Right lobe of liver (tissue), 6 donors: Measurements from ENCODE around the gene FTO. TPM values are rescaled to one million over a fixed set of nuclear protein-coding genes. Genes with fewer than 3 reads are reported as not detected.

Experiments used
- ATAC-seq, 4 donors: fragments of 200-7000 bp; cut with Tn5 transposase; one replicate each; pipeline ENCODE4 v1.9.1; 2020; ENCODE audit warnings: mild to moderate bottlenecking in 4 of 4, moderate library complexity in 4 of 4
- DNase-seq, 3 donors: peaks; one replicate each; pipeline ENCODE4 v3.0.0-alpha.2; 2020
- H3K27ac ChIP-seq, 3 donors: fragments of 200-600 bp; one replicate each; pipeline ENCODE4 v1.8.0; 2022
- H3K27me3 ChIP-seq, 2 donors: fragments of 200-600 bp; one replicate each; pipeline ENCODE4 v1.8.0; 2022
- H3K36me3 ChIP-seq, 4 donors: fragments of 200-600 bp; sonication (generic) in 1 of 4; one replicate each; pipeline versions ENCODE4 v1.5.1 to v1.8.0; 2017 to 2022; ENCODE audit warnings: control low read depth in 1 of 4
- H3K4me1 ChIP-seq, 4 donors: fragments of 200-600 bp; sonication (generic) in 1 of 4; one replicate each; pipeline versions ENCODE4 v1.5.1 to v1.8.0; 2017 to 2022; ENCODE audit warnings: control low read depth in 1 of 4
- H3K4me3 ChIP-seq, 3 donors: fragments of 200-600 bp; one replicate each; pipeline ENCODE4 v1.8.0; 2022
- H3K9me3 ChIP-seq, 4 donors: fragments of 200-600 bp; sonication (generic) in 1 of 4; one replicate each; pipeline versions ENCODE4 v1.5.1 to v1.8.0; 2017 to 2022; ENCODE audit warnings: control low read depth in 1 of 4
- POLR2A ChIP-seq: fragments of 450-650 bp; IDR thresholded peaks from one replicate; pipeline ENCODE4 v1.6.1; 2017; ENCODE audit warnings: antibody characterized with exemption, mild to moderate bottlenecking
- WGBS: methylation state at CpG from one replicate; pipeline ENCODE4 v1.1.6; 2018; ENCODE audit warnings: low coverage, low lambda C conversion rate; ENCODE audit not compliant: insufficient coverage; ENCODE audit errors: missing lambda C conversion rate; 5-methylcytosine and 5-hydroxymethylcytosine counted together
- intact Hi-C, 2 donors: fragments of 100-400 bp; cut with DNase I; formaldehyde crosslinking; loops; one replicate each; pipeline versions ENCODE4 v1.11.2 to v1.14.1; 2022
- total RNA-seq, 6 experiments: library from RNA; depleted of rRNA in 2 of 6; stranded (reverse); fragments of >200 nt in 2 of 6; fragmentation: NEBNext Ultra II Directional in 3 of 6; extraction: Animal tissue kit (Norgen Biotek cat#: 25700) in 3 of 6; gene quantifications; one replicate each; pipeline versions ENCODE4 v1.1.0 to v1.2.4, GENCODE V29; 2016 to 2023
- TF ChIP-seq, protein P1 (sequence below), 4 donors: fragments of 200-600 bp in 3 of 4; fragments of 450-650 bp in 1 of 4; IDR thresholded peaks; one replicate each; pipeline versions ENCODE4 v1.5.1 to v1.8.0; 2016 to 2022; ENCODE audit warnings: antibody characterized with exemption in 4 of 4, mild to moderate bottlenecking in 2 of 4
- donor health status: DM: no; HTN: yes; CAD: no.
- donor health status: DM: no; HTN: no; CAD: no.
- donor health status: DM: no; HTN: no; CAD: no.
- donor health status: DM: no; HTN: yes; CAD: no.
- donor health status: DM: no; HTN: yes; CAD: no.

FTO gene
- total RNA-seq, 6 experiments from 2014 or later = 28.9 to 51.6 (median 33.6) TPM

- no peak for DNase-seq
- no peaks in the 10 kb centered on the region for H3K9me3 ChIP-seq
- no peak for TF ChIP-seq POLR2A
- WGBS = 80% methylated on average over 2 of the region's 2 CpGs
- no peak for ATAC-seq
- peaks cover 0 to 5% (median 0%) of the 10 kb centered on the region in 4 donors for H3K4me1 ChIP-seq
- no peak overlapping the region for H3K27ac ChIP-seq
- H3K27me3 ChIP-seq = no peaks in the 10 kb centered on the region
- intact Hi-C loops = no loop called here
- H3K36me3 ChIP-seq = no peaks in the 10 kb centered on the region
- no peak overlapping the region for H3K4me3 ChIP-seq
Measured at GRCh38 chr16:53789137-53789536, 85.2 kb downstream of the FTO start.

- ATAC-seq (no peak), DNase-seq (no peak)
- Histone ChIP-seq H3K4me1 (peaks cover 0 to 5% (median 0%) of the 10 kb centered on the region in 4 donors), H3K9me3 (no peaks in the 10 kb centered on the region), H3K27me3 (no peaks in the 10 kb centered on the region), H3K27ac (no peak overlapping the region), H3K36me3 (no peaks in the 10 kb centered on the region), H3K4me3 (no peak overlapping the region)
- TF ChIP-seq, protein P1, sequence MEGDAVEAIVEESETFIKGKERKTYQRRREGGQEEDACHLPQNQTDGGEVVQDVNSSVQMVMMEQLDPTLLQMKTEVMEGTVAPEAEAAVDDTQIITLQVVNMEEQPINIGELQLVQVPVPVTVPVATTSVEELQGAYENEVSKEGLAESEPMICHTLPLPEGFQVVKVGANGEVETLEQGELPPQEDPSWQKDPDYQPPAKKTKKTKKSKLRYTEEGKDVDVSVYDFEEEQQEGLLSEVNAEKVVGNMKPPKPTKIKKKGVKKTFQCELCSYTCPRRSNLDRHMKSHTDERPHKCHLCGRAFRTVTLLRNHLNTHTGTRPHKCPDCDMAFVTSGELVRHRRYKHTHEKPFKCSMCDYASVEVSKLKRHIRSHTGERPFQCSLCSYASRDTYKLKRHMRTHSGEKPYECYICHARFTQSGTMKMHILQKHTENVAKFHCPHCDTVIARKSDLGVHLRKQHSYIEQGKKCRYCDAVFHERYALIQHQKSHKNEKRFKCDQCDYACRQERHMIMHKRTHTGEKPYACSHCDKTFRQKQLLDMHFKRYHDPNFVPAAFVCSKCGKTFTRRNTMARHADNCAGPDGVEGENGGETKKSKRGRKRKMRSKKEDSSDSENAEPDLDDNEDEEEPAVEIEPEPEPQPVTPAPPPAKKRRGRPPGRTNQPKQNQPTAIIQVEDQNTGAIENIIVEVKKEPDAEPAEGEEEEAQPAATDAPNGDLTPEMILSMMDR (IDR thresholded peaks at IDR 0.05) = no peak
- no peak for TF ChIP-seq POLR2A
- WGBS = 77% methylated on average over 6 of the region's 6 CpGs
- intact Hi-C loops = no loop called here
Measured at GRCh38 chr16:53792161-53792951, 88.4 kb downstream of the FTO start.

- no peaks in the 10 kb centered on the region for H3K36me3 ChIP-seq
- H3K27ac ChIP-seq = no peak overlapping the region
- no peak overlapping the region for H3K4me3 ChIP-seq
- H3K9me3 ChIP-seq = no peaks in the 10 kb centered on the region
- no peak for ATAC-seq
- DNase-seq = no peak
- H3K4me1 ChIP-seq = no peaks in the 10 kb centered on the region
- TF ChIP-seq, protein P1 (IDR thresholded peaks at IDR 0.05) = no peak
- TF ChIP-seq POLR2A = no peak
- intact Hi-C loops = no loop called here
- H3K27me3 ChIP-seq = no peaks in the 10 kb centered on the region
Measured at GRCh38 chr16:53803451-53803850, 99.5 kb downstream of the FTO start.

DNA sequence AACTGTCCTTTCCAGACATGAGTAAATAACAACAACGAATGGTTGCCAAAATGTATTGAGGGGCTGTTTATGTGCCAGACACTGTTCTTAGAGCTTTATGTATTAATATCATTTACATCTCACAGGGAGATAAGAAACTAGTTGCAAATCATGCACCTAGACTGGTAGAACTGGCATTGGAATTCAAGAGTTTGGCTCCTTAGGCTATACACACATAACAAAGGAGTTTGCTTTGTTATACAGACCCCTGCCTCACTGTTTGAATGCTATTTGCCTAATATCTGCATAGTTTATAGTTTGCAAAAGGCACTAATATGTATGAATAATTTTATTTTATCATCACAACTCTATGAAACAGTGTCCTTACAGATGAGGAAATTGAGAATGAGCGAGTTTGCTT lies 100.0 kb downstream of the FTO start:
- H3K27ac ChIP-seq = no peak overlapping the region
- H3K9me3 ChIP-seq = no peaks in the 10 kb centered on the region
- ATAC-seq (no peak), DNase-seq (no peak)
- H3K27me3 ChIP-seq = no peaks in the 10 kb centered on the region
- no peaks in the 10 kb centered on the region for H3K36me3 ChIP-seq
- 77% methylated on average over 2 of the region's 2 CpGs for WGBS
- H3K4me1 ChIP-seq = no peaks in the 10 kb centered on the region
- intact Hi-C loops = no loop called here
- H3K4me3 ChIP-seq = no peak overlapping the region
- TF ChIP-seq, protein P1 (IDR thresholded peaks at IDR 0.05) = no peak
- TF ChIP-seq POLR2A = no peak

DNA sequence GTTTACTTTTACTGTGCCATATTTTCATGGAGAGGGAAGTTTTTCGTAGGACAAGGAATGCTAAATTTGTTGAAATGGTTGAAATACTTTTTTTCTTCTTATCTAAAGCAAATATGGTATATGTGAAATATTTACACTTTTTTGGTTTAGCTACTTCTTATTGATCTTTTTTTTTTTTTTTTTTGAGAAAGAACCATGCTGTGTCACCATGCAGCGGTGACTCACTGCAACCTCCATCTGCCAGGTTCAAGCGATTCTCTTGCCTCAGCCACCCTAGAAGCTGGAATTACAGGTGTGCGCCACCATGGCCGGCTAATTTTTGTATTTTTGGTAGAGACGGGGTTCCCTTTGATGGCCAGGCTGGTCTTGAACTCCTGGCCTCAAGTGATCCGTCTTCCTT lies 100.5 kb downstream of the FTO start:
- Histone ChIP-seq H3K36me3 (no peaks in the 10 kb centered on the region), H3K27me3 (no peaks in the 10 kb centered on the region), H3K9me3 (no peaks in the 10 kb centered on the region), H3K27ac (no peak overlapping the region), H3K4me3 (no peak overlapping the region), H3K4me1 (no peaks in the 10 kb centered on the region)
- TF ChIP-seq, protein P1 (IDR thresholded peaks at IDR 0.05) = no peak
- no peak for TF ChIP-seq POLR2A
- DNase-seq (no peak), ATAC-seq (no peak)
- 91% methylated on average over 5 of the region's 7 CpGs for WGBS
- intact Hi-C loops = no loop called here
